ENCODE data around the gene DNM3.

Gene DNM3

DNA sequence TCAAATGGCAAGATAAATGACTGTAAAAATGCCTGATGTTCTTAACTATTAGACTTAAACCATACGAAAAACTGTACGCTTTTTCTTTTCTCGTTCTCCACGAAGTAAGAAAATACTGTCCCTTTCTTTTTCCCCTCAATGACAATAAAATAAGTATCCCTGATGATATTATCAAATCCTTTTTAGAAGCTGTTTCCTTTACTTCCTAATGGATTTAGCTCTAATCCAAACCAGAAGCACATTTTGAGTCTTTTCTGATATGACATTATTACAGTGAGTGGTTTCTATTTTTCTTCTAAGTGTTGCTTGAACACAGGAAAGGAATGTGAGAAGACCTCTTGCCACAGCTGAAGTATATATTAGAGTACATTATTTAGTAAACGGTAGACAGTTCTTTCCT is 32.4 kb downstream of the DNM3 start:
- no peak for DNase-seq

DNA sequence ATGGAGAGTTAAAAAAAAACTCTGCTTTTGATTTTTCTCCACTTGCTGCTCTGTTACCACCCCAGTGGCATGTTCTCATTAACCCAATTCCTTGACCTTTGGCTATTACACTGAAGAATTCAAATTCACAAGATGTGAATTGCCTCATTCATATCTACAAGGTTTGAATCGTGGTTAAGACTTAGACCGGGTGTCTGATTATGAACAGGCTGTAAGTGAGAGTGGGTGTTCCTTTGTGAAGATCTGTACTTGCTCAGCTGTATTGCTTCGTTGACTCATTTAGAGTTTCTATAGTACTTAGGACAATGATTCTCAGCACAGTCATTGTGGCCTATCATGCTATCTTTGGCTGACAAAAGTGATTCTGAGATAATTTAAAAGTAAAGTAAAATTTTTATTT is 36.4 kb downstream of the DNM3 start:
- DNase-seq = no peak

GRCh38 chr1:171879556-171879955 is 38.3 kb downstream of the DNM3 start:
- no peak for DNase-seq

- DNase-seq = no peak
Observed at GRCh38 chr1:171881442-171881841, 40.1 kb downstream of the DNM3 start.

DNA sequence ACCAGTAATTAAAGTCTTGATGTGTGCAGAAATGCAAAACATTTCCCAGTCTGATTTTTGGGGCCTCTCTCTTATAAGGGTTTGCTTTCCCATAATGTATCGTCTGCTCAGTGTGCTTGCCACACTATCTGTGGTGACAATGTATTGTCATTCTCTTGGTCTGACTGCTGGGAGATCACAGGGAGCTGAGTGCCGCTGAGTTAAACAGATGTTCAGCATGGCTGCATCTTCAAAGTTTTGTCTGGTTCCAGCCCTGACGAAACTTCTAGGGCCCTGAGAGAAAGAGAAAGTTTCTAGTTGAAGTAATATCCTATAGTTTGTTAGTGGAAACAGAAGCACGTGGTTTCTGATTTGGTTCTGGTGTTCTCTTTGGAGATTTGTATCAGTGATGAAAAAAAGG is 42.6 kb downstream of the DNM3 start:
- DNase-seq = no peak

- DNase-seq = no peak
Observed at GRCh38 chr1:171884475-171884874, 43.2 kb downstream of the DNM3 start.

GRCh38 chr1:171890131-171890530 is 48.8 kb downstream of the DNM3 start:
- no peak for DNase-seq

GRCh38 chr1:171896936-171897703 is 55.8 kb downstream of the DNM3 start:
- DNase-seq = no peak

DNA sequence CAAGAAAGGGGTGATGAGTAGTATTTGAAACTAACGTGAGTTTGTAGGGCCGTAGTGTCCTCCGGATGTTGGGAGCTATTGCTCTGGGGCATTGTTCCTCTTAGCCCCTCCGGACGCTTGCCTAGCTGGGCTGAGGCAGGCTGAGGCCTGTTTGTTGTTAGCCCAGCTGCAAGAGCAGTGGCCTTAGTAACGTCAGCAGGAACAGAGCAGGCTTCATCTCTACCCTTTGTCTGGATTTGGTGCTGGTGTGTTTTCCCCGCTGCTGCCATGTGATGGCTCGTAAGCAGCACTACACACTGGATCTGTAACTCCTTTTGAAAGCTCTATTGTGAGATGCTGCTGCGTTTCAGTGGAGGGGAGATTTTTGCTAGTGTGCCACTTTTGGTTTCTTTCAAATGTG is 57.6 kb downstream of the DNM3 start:
- no peak for DNase-seq

DNA sequence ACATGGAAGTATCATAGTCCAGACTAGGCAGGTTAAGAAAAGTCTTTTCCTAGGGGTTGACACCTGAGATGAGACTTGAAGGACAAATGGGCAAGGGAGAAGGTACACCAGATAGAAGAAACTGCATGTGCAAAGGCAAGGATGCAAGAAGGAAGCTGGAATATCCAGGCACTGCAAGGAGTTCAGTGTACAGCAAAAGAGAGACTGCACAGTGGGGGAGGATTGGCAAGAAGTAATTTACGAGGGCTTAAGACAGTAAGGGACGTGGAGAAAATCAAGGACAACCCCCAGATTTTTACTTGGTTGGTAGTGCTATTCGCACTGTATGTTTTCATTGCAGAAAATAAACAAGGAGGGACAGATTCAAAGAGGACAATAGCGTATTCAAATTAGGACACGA is 58.5 kb downstream of the DNM3 start:
- no peak for DNase-seq

DNA sequence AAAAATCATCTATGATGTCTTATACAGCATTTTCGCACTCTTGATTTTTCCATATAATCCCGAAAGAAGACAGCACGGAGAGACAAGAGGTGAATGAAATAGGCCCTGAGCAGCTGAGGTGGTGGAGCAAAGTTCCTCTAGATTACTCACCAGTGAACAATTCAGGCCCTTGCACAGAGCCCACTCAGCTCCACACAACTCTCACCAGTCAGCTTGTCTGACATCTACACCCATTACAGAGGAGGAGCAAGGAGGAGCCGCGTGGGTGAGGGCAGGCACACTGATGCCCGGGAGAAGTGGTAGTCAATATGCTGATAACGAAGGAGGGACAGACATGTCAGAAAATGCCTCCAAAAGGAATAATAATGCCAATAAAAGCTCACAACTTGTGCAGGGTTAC is 59.9 kb downstream of the DNM3 start:
- DNase-seq = no peak

DNA sequence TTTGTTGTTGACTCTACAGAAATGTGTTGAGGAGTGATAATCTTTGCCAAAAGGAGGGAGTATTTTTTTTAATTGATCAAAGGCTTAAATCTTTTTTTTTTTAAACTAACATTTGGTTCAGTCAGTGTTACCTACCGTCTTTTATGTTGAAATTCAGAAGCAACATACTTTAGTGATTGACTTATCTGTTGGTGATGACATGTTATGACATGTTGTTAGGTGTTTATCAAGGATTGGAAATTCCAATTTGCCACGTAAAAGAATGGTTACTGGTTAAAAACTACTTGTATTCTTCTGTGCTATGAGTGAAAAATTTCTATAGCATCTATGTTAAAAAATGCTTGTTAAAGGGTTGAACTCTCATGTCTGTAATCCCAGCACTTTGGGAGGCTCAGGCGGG is 61.2 kb downstream of the DNM3 start:
- no peak for DNase-seq

- DNase-seq = no peak
Observed at GRCh38 chr1:171904778-171905450, 63.6 kb downstream of the DNM3 start.

DNA sequence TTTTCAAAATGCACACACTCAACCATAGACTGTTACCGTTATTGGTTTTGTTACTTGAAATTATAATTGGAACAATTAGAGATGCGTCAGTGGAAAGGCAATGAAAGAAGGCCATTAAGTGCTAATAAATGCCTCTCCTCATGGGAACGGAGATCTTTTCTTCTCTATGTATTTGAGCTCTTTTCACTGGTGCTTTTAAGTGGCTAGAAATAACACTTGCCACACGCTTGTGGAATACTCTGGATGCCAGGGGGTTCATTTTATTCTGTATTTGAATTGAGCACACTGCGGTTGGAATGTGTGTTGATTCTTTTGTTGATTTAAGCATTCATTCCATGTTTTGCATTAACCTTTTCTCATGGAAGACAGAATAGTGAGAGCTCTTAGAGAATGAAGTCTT is 68.4 kb downstream of the DNM3 start:
- DNase-seq = no peak

GRCh38 chr1:171910786-171911185 is 69.5 kb downstream of the DNM3 start:
- DNase-seq = no peak

- DNase-seq = no peak
Observed at GRCh38 chr1:171911506-171911905, 70.2 kb downstream of the DNM3 start.

DNA sequence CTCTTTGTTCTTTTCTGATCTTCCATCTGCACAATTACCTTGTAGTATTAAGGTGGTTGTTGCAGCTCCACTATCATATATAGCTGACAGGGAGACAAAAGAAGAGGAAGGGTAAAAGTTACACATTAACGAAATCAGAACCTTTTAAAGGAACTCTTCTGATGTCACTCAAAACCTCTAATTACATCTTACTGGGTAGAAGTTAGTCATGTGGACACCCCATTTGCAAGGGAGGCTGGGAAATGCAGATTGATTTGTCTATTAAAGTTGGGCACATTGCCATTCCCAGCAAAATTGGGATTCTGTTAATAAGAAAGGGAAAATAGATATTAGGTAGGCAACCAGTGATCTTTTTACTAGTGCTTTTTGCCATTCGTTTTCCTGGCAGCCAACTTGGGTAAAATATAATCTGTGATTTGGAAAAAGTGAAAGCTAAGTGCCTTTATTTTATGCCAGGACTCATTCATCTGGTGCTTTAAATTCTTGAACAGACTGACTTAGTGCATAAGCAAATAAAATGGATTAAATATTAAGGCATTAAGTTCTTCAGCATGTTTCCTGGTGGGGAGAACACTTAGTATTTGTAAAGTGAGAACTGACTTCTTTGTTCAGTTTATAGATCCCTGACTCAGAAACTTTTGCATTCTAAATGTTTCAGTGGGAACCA is 71.3 kb downstream of the DNM3 start:
- DNase-seq = no peak

DNA sequence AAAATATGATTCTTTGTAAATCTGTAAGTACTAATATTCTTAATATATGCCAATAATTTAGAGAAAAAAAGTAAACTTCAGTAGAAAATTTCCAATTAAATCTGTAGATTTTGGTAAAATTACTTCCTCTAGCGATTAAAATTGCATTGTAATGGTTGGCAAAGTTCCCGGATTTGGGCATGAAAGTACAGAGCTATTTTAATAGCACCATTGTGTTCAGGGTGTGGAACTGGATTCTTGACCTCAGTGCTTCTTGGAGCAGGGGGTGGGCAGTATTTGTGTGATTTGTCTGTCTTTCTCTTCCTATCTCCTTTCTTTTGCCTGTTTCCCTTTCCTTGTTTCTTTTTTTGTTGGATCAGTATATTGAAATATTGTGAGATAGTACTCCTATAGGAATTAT is 72.1 kb downstream of the DNM3 start:
- DNase-seq = no peak

- no peak for DNase-seq
Observed at GRCh38 chr1:171916315-171916771, 75.0 kb downstream of the DNM3 start.

- no peak for DNase-seq
Observed at GRCh38 chr1:171917331-171917730, 76.0 kb downstream of the DNM3 start.

GRCh38 chr1:171919891-171920887 is 78.9 kb downstream of the DNM3 start:
- DNase-seq = no peak

GRCh38 chr1:171922999-171923398 is 81.7 kb downstream of the DNM3 start:
- DNase-seq = no peak

GRCh38 chr1:171929121-171929520 is 87.8 kb downstream of the DNM3 start:
- DNase-seq = no peak
